ENCODE data around the gene CYB561D1.

Gene CYB561D1

DNA sequence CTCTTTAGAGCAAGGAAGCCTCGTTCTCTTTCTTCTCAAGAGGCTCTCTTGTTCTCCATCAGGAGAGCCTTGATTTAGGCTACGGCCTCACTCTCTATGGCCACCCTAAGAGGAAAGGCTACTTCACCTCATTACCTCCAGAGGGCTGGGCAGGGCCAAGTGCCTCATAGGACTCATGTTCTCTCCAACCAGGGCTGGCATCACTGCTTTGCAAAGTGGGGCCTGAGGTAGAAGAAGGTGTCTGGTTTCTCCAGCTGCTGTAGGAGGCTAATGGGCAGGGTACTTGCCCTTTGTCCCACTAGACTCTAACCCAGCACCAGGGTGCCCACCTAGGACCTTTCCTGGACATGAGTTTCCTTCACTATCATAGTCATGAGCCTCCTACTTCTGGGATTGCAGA, 12.2 kb upstream of the CYB561D1 start:
- no peak for DNase-seq (ENCODE audit: low read depth)

DNA sequence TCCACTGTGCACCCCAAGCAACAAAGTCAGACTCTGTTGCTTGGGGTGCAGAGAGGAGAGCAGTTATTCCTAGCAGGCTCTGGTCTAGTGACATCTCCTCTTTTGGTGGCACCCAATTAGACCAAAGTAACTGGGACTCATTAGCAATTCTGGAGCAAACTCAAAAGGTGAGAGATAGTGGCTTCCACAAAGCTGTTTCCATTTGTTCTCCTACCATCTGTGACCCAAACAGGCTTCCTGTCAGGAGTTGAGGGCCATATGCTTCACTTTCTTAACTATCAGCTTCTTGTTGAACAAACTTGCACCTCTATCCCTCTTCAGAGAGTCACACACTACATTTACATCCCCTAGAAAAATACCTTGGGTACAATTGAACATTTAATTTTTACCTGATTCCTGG, 11.7 kb upstream of the CYB561D1 start:
- no peak for DNase-seq (ENCODE audit: low read depth)

DNA sequence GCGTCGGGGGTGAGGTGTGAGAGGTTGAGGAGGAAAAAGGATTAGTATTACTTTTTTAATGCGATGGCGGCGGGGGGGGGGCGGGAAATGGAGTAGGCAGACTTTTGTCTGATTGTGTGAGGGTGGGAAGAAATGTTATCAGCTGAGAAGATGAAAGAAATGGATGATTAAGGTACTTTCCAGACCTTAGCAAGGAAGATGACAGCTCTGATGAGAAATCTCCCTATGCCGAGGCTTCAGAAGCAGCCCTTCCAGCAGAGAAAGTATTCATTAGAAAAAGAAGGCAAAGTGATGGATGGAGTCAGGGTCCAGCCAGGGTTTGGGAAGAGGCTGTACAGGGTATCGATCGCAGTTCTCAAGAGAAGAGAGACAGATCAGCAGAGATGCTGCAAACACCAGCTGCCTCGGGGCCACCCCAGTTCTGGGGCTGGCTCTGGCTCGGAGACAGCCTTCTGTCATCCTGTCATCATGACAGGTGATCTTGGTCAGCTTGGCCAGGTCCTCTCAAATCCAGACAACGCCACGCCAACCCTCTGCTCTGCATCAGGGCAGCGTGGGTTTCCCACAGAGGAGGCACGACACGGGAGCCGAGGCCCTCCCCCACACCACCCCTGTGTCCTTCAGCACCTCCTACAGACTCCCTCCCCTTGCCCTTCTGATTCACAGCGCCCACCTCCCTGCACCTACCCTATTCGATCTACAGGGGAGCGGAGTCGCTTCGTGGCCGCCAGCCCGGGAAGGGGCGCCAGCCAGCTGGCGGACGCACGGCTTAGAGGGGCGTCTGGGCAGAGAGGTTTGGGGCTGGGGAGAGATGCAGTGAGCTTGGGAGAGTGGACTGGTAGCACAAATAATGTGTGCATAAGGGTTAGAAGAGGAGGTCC, 10.9 kb upstream of the CYB561D1 start:
- DNase-seq (ENCODE audit: low read depth): no peak

DNA sequence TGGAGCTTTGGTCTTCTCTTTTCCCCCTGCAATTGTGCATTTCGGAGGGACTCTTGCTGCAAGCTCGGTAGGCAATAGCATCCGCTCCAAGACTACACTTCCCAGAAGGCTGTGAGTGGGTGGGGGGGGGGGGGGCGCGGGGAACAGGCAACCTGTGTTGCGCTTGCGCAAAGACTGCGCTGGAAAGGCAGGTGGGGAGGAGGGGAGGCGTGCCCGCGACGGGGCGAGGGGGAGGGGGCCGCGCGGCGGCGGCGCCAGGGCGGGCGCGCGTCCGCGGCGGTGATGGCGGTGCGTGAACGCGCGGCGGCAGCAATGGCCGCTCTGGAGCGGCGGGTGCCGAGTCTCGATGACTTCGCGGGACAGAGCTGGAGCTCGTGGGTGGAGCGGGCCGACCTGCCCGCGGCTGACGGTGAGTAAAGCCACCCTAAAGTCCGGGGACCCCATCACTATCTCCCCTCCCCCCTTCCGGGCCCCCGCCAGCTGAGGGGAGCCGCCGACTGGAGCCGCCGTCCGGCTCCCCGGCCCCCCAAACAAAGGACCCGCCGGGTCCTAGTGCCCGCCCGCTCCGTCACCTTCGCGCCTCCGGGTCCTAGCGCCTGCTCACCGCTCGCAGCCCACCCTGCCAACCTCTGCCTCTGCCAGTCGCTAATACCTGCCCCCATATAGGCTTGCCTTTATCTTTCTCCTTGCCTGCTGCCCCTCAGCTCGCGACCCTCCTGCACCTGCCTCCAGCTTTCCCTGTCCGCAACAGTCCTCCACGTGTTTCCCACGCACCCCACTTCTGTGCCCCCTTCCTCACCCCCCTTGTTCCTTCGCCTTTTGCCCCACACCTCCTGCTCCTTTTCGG, 10.0 kb upstream of the CYB561D1 start, which contains the start of gene ATXN7L2:
ATXN7L2 (plus strand) TSS at position 234 of the 847 bp plus-strand sequence; CDS start at position 283, 49 bp downstream.
- peak; percentile 25 for DNase-seq (ENCODE audit: low read depth)

DNA sequence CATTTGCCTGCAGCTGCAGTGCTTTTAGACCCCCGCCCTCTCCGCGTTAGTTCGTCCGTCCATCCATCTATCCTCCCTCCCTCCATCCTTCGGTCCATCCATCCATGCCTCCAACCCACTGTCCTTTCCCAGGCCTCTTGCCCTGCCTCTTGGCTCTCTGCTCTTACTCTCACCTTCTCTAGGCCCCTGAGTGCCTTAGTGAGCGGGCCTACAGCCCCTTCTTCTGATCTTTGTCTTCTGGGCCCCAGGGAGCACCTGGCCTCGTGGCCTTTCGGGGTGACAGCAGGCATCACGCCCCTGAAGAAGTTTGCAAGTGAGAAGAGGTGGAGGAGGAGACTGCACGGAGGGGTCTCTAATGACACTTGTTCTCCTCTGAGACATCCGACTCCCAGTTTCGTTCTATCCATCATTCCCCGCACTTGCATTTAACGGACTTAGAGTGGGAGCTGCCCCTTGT, 9.3 kb upstream of the CYB561D1 start:
- DNase-seq (ENCODE audit: low read depth): no peak

DNA sequence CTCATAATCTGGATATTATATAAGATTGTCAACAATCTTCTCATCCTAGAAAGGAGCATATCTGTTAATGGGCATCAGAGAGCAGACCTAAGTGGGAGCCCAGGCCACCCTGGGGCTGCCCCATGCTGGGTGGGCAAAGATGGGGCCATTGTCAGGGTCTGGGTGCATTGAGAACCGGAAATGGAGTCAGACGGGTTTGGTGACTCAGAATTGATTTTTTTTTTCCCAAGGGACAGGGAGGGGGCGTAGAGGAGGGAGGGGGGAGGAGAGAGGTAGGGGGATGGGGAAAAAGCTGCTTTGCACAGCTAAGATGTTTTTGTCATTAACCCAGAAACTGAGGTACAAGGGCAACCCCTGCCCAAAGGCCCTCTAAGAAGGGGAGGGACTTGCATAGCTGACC, 8.9 kb upstream of the CYB561D1 start:
- DNase-seq (ENCODE audit: low read depth): no peak

DNA sequence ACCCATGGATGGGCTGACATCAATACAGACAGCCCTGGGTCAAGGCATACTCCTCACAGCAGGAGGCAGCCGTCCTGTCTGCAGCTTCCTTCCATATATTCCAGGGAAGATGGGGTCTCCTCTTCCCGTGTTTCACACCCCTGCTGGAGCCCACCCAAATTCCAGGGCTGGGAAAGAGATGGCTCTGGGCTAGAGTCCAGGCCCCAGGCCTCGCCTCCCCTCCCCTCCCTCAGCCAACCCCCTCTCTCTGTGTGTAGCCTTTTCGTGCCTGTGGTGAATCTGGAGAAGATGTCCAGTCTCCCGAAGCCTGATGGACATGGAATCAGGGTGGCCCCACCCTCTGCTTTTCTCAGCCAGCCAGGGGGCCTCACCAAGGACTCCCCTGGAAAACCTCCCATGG, 6.6 kb upstream of the CYB561D1 start:
- no peak for DNase-seq (ENCODE audit: low read depth)

DNA sequence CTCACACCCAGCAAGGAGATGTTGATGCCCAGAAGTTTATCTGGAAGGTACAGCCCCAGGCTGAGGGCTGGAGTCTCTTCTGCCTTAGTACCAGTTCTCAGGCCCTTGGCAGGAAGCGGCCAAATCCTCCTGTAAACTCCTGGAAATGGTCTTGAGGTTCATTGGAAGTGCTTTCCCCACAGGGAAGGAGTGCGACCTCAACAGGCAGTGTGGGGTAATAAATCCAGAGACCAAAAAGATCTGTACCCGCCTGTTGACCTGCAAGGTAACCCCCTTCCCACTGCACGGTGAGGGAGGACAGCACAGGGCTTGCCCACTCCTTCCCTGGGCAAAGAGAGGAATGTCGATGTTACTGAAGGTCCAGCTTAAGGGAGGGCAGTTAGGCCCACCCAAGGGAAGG, 5.7 kb upstream of the CYB561D1 start:
- no peak for DNase-seq (ENCODE audit: low read depth)

DNA sequence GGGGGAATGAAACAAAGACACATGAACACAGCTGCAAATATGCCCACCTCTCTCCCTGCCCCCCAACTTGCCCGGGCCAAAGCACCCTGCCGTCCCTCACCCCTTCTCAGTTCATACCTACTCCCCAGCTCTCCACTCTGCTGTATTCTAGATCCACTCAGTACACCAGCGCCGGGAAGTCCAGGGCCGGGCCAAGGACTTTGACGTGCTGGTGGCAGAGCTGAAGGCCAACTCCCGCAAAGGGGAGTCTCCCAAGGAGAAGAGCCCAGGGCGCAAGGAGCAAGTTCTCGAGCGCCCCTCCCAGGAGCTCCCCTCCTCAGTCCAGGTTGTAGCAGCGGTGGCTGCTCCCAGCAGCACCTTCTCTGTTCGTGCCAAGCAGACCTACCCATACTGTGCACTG, 5.2 kb upstream of the CYB561D1 start:
- DNase-seq (ENCODE audit: low read depth): no peak

DNA sequence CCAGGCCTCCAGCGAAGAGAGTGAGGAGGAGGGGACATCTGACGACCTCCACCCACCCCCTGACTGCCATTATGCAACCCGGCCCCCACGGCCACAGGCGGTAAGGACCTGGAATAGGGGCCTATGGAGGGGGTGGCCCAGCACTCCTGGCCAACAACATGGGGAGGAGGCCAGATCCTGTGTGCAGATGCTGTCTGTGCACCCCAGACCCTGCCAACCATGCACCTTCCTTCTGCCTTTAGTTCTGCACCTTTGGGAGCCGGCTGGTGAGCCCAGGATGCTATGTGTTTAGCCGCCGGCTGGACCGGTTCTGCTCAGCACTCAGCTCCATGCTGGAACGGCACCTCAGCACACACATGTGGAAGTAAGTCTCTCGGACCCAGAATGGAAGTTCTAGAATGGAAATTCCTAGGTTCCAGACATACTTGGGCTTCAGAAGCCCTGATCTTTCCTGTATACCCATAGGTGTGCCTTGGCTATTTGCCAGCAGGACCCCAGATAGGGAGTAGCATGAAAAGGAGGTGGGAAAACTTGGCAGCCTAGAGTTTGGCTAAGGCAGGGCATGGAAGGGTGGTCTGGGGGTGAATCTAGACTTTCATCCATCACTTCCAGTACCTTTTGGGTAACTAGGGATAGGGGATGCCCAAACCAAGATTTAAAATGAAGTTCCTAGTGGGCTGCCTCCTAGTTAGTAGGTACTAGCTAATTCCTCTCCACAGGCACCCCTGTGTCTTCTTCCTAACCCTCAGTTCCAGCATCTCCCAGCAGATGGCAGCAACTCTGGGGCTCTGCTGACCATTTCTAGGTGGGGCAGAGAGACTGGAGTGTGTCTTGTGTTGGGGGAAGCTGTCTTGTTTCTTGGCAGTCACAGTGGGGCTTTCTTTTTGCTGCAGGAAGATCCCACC, 3.6 kb upstream of the CYB561D1 start:
- no peak for DNase-seq (ENCODE audit: low read depth)

DNA sequence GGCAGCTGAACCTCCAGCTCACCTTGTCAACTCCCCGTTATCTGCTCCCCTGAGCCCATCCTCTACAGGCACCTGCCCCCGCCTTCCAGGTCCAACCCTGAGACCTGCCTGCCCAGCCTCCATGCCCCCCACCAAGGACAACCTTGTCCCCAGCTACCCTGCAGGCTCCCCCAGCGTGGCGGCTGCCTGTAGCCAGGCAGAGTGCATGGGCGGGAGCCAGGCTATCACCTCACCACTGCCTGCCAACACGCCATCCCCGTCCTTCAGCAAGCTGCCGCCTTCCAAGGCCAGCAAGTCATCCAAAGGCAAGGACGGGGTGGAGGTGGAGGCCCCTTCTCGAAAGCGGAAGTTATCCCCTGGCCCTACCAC, 3.0 kb upstream of the CYB561D1 start:
- no peak for DNase-seq (ENCODE audit: low read depth)

DNA sequence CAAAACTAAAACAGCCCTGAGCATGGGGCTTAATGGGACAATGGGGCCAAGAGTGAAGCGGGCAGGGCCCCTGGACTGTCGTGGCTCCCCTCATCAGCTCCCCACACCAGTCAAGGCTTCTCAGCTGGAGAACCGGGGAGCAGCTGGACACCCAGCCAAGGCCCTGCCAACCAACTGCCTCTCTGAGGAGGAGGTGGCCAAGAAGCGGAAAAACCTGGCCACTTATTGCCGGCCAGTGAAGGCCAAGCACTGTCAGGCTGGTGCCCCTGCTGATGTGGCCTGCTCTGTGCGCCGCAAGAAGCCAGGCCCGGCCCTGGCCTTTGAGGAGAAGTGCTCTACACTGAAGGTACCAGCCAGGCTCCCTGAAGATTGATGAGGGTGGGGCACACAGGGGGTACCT, 2.5 kb upstream of the CYB561D1 start:
- no peak for DNase-seq (ENCODE audit: low read depth)

DNA sequence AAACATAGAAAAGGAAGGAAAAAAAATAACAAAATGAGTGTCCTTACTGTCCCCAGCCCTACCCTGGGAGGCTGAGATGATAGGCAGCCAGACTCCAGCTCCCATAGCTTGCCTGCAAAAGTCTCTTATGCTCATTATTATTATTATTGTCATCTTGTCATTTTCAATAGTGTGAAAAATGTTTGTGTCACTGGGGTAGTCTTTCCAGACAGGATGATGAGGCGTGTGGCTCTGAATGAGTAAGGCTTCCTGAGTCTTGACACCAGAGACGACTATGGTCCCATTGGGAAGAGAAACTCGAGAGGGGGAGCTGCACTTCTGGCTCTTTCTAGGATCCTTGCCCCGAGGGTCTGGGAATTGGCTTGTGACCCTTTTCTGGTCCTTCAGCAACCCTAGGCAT, 1.1 kb upstream of the CYB561D1 start:
- DNase-seq (ENCODE audit: low read depth): no peak

DNA sequence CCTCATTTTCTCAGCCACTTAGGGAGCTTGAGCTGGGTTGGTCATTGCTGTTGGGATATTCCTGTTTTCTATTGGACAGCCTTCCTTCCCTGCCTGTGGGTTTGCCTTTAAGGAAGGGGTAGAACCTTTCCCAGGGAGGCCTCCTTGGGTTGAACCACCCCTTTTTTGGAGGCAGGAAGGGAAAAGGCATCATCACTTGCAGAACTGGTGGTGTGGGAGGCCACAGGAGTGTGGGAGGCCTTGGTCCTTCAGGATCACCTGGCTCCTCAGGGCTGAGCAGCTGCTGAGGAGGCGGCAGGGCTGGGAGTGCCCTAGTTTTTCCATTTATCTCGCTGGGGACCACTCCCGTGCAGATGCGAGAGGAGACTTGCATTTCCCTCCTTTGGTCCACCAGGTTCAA, 667 bp upstream of the CYB561D1 start:
- DNase-seq (ENCODE audit: low read depth): no peak

DNA sequence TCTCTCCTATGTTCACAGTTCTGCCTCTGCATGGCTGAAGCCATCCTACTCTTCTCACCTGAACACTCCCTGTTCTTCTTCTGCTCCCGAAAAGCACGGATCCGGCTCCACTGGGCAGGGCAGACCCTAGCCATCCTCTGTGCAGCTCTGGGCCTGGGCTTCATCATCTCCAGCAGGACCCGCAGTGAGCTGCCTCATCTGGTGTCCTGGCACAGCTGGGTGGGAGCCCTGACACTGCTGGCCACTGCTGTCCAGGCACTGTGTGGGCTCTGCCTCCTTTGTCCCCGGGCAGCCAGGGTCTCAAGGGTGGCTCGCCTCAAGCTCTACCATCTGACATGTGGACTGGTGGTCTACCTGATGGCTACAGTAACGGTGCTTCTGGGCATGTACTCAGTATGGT, 1.8 kb downstream of the CYB561D1 start:
- DNase-seq (ENCODE audit: low read depth): no peak

DNA sequence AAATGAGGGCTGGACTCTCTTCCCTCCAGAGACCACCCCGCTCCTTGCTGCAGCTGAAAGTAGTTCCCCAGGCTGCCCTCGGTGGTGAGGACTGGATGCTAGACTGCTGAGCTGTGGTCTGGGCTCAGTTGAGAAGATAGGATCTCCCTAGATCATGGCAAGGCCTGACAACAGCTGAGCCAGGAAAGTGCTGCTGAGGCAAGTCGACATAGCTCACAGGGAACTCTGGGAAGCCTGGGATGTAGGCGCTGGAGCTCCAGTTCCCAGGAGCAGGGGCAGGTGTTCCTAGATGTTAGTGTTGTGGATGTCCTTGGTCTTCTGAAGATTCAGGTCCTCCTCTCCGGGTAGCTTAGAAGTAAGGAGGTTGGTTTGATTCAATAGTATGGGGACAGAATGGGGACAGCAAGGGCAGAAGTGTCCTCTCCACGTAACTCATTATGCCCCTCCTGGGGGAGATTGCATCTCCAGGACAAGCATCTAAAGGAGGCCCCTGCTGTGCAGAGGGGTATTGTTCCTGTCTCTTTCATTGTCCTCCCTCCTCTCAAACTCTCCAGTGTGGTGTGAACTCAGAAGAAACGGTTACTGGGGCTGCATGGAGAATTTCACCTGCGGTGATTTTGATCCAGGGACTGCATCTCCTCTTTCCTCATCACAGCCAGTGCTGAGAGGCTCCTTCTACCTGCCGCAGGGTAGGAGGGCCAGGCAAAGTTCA, 3.7 kb downstream of the CYB561D1 start:
- DNase-seq (ENCODE audit: low read depth): no peak

DNA sequence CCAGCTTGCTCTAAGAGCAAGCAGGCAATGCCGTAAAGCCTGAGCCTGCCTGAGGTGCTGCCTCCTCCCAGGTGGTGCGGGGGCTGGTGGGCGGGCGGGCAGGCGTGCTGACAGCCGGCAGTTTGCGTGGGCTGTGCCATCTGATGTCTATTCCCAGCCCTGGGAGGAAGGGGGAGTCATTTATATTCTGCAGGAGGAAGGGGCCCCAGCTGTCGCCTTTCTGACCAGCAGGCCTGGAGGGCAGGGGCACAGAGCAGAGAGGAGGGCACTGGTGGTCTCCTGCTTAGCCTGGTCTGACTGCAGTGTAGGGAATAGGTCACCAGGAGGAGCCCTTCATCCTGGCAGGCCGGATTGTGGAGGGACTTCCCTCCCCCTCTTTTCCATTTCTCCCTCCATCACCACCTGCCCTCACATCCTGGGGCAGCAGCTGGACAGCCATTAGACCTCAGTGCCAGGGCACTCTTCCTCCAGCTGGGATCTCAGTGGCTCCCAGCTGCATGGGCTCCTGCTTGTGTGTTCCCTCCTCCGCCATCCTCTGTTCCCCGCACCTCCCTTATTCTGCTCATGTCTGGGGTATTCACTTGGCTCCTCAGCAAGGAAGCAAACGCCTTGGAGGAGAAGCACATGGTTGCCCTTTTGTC, 4.4 kb downstream of the CYB561D1 start:
- DNase-seq (ENCODE audit: low read depth): no peak

DNA sequence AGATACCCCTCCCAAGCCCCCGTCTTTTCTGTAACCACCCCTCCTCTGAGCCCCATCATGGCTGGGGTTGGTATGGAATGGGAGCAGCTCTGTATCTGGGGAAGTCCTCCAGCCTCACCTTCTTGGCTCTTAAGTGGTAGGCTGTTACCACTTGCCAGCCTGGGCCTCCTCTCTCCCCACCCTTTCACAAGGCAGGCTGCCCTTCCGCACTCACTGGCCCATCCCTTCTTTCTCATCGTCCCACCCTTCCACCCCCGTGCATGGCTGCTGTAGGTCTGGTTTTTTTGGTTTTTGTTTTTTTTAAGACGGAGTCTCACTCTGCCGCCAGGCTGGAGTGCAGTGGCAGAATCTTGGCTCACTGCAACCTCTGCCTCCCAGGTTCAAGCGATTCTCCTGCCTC, 5.2 kb downstream of the CYB561D1 start:
- no peak for DNase-seq (ENCODE audit: low read depth)

DNA sequence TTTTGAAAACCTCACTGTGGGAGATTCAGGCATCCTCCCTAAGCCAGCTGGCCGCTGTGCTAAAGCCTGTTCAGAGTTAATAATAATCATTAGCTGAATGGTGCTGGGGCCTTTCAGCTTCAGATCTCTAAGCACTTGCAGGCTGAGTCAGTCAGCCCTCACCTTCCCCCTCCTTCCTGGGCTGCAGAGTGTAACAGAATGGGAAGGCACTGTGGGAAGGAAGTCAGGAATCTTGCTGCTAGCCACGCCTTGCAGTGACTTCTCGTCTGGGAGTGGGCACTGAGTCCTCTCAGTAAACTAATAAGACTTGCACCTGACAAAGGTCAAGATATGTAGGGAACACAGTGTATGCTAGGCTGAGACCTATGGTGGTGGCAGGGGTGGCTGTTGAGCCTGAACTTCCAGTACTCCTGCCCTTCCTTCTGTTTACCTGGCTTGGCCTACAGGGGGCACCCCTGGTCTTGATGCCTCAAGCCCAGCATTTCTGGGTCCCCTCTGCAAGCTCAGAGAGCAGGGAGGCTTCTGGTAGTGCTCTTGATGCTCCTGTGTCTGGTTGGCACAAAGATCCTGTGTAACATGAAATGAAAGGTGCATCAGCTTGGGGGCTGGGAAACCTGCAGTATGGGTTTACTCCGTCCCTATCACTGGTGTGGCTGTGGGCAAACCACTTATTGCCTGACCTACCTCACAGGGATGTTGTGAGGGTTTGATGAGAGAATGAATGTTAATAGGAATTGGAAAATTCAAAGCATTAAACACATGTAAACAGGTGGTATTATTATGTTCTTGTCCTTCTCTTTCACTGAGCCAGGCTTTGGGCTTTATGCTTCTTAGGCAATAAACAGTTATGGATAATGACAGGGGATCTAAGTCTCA, 6.0 kb downstream of the CYB561D1 start:
- DNase-seq (ENCODE audit: low read depth): no peak

DNA sequence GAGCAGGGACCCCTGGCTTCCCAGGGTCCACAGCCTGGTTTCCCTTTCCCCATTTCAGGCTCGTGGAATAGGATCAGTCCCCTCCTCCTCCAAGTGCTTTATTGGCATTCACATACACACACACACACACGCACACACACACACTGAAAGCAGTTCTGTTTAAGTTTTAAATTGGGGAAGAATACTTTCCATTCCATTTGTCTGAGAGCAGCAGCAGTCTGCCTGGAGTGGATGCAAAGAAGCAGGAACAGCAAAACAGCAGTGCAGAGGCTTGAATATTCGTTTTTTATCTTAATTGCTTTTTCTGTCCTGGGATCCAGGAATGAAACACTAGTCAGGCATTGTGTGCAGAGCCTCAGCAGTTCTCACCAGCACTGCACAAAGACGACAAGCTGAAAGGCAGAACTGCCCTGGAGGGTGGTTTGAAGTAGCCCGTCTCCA, 7.1 kb downstream of the CYB561D1 start:
- DNase-seq (ENCODE audit: low read depth): peak; percentile 82

Data from GM04503 (cell line).